ENCODE measurements around the gene TCP1. TPM values are rescaled to one million over a fixed set of nuclear protein-coding genes. Genes with fewer than 3 reads are reported as not detected.
A peak's percentile ranks its signal among the peaks of the same experiment; 100 is the strongest.

Gene TCP1
- total RNA-seq (100 to 1,000 TPM; 184 to 185 TPM), polyA plus RNA-seq (10 to 100 TPM; 68.8 to 97.6 (median 72.4) TPM), total RNA-seq (159 to 719 (median 226) reads per million in 6 experiments)

DNA sequence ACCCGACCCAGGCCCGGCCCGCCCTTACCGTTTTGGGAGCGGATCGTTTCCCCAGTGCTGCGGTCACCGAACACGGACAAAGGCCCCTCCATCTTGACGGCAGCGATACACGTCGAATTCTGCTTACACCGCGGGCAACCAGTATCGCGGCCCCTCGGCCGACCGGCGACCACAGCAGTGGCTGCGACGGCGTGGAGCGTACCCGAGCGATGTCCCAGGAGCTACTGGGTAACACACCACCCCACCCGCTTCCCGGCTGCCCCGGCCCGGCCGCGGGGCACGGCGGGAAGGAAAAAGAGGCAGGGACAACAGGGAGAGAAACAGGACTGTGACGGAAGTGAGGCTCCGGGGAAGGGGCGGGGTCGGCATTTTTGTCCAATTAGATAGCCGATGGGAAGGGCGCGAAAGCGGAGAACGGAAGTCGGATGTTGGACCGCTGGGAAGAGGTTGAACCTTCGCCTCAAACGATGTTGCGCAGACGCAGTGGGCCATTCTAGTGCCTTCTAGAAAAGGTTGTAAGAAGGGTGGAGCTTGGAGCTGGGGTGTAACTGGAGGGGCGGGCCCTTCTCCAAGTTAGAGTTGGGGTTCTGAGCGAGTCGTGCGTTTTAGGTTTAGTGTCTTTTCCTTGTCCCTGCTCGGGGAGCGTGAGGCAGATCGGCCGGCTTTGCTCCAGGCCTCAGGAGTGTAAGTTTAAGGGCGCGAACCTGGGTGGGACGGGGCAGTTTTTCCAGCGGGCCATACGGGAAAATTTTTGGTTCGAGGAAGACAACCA is at the start of gene TCP1:
Gene TCP1, minus strand, starts transcription at position 226 of the 772 bp plus-strand sequence. Its CDS starts 134 bp downstream, at position 92.
- H3K27ac Mint-ChIP-seq: peak within 1 kb of the TSS; percentile 84 to 99 (median 98)

GRCh38 chr6:159838020-159838744 is 48.8 kb upstream of the TCP1 start:
- Mint-ChIP-seq H3K36me3 (no peaks in the 10 kb centered on the region), H3K4me3 (no peak overlapping the region), H3K27me3 (peaks cover 0 to 2% (median 0%) of the 10 kb centered on the region in 5 donors), H3K9me3 (no peaks in the 10 kb centered on the region), H3K4me1 (peaks cover 11 to 43% (median 28%) of the 10 kb centered on the region in 4 donors), H3K27ac (no peak overlapping the region)
- ATAC-seq: no peak
- POLR2A ChIA-PET: no interaction called here
- no peak for DNase-seq

More for the DNA sequence above, at the start of gene TCP1:
- POLR2A ChIA-PET: interaction anchor here (0.6 to 5.9 kb wide), 25 partner anchors 9 to 179 kb away, joined by 3 to 86 read pairs (median 4); partner anchors contain the start of genes ACAT2, IGF2R, SOD2 and WTAP
- no peaks in the 10 kb centered on the region for H3K27me3 Mint-ChIP-seq
- ATAC-seq (peak; percentile 77 to 81), DNase-seq (peak; percentile 91 to 99 (median 98))
- H3K4me3 Mint-ChIP-seq: peak within 1 kb of the TSS; percentile 97 to 100 (median 99)
- H3K9me3 Mint-ChIP-seq: no peaks in the 10 kb centered on the region
- H3K4me1 Mint-ChIP-seq: peaks cover 27 to 67% (median 66%) of the 10 kb centered on the region in 4 donors
- H3K36me3 Mint-ChIP-seq: peaks cover 3 to 70% (median 7%) of the 10 kb centered on the region in 3 donors

GRCh38 chr6:159837511-159837910 is 48.1 kb upstream of the TCP1 start:
- POLR2A ChIA-PET: interaction anchor here (1.3 kb wide), 1 partner anchor 47 kb away, joined by 4 read pairs; the partner anchor contains the start of gene MRPL18
- Mint-ChIP-seq H3K27ac (peak overlapping the region in 1 of 10 donors; percentile 27), H3K36me3 (no peaks in the 10 kb centered on the region), H3K4me3 (no peak overlapping the region), H3K27me3 (peaks cover 0 to 2% (median 0%) of the 10 kb centered on the region in 5 donors), H3K9me3 (no peaks in the 10 kb centered on the region), H3K4me1 (peaks cover 11 to 49% (median 34%) of the 10 kb centered on the region in 4 donors)
- no peak for ATAC-seq
- no peak for DNase-seq

- H3K36me3 Mint-ChIP-seq: no peaks in the 10 kb centered on the region
- ATAC-seq (no peak), DNase-seq (no peak)
- H3K27ac Mint-ChIP-seq: peak overlapping the region in 1 of 10 donors; percentile 24
- H3K9me3 Mint-ChIP-seq: no peaks in the 10 kb centered on the region
- H3K4me1 Mint-ChIP-seq: peaks cover 11 to 47% (median 34%) of the 10 kb centered on the region in 4 donors
- peaks cover 0 to 2% (median 0%) of the 10 kb centered on the region in 5 donors for H3K27me3 Mint-ChIP-seq
- POLR2A ChIA-PET: interaction anchor here (0.6 to 1.3 kb wide), 2 partner anchors 47 to 149 kb away, joined by 3 to 4 read pairs; partner anchors contain the start of gene MRPL18
- no peak overlapping the region for H3K4me3 Mint-ChIP-seq
Measured at GRCh38 chr6:159836718-159837490, 47.5 kb upstream of the TCP1 start.

- Mint-ChIP-seq H3K27me3 (no peaks in the 10 kb centered on the region), H3K27ac (peak overlapping the region in 9 of 10 donors; percentile 16 to 87 (median 78)), H3K4me1 (peaks cover 17 to 59% (median 49%) of the 10 kb centered on the region in 4 donors), H3K9me3 (no peaks in the 10 kb centered on the region), H3K4me3 (peak overlapping the region in 8 of 10 donors; percentile 19 to 60 (median 38)), H3K36me3 (no peaks in the 10 kb centered on the region)
- POLR2A ChIA-PET: interaction anchor here (0.7 to 3.6 kb wide), 8 partner anchors 9 to 107 kb away, joined by 3 to 25 read pairs (median 6); partner anchors contain the start of genes ACAT2, MRPL18, TCP1 and WTAP
- peak; percentile 76 to 89 for ATAC-seq
- DNase-seq: peak in 5 of 10 donors; percentile 8 to 69 (median 31)
Measured at GRCh38 chr6:159833997-159834603, 44.7 kb upstream of the TCP1 start.

- Mint-ChIP-seq H3K36me3 (no peaks in the 10 kb centered on the region), H3K27ac (peak overlapping the region in 9 of 10 donors; percentile 13 to 87 (median 63)), H3K9me3 (no peaks in the 10 kb centered on the region), H3K4me1 (peaks cover 17 to 59% (median 49%) of the 10 kb centered on the region in 4 donors), H3K4me3 (peak overlapping the region in 6 of 10 donors; percentile 26 to 47 (median 32)), H3K27me3 (no peaks in the 10 kb centered on the region)
- ATAC-seq (peak; percentile 35 to 36), DNase-seq (no peak)
- POLR2A ChIA-PET: interaction anchor here (1.2 to 3.6 kb wide), 7 partner anchors 8 to 107 kb away, joined by 3 to 25 read pairs (median 4); partner anchors contain the start of genes ACAT2, MRPL18, TCP1 and WTAP
Measured at GRCh38 chr6:159833556-159833955, 44.2 kb upstream of the TCP1 start.

GRCh38 chr6:159832946-159833345 is 43.5 kb upstream of the TCP1 start:
- no peak overlapping the region for H3K4me3 Mint-ChIP-seq
- peak overlapping the region in 6 of 10 donors; percentile 15 to 87 (median 67) for H3K27ac Mint-ChIP-seq
- peaks cover 17 to 59% (median 49%) of the 10 kb centered on the region in 4 donors for H3K4me1 Mint-ChIP-seq
- no peaks in the 10 kb centered on the region for H3K9me3 Mint-ChIP-seq
- H3K27me3 Mint-ChIP-seq: no peaks in the 10 kb centered on the region
- H3K36me3 Mint-ChIP-seq: no peaks in the 10 kb centered on the region
- POLR2A ChIA-PET: interaction anchor here (0.6 to 3.6 kb wide), 8 partner anchors 7 to 106 kb away, joined by 3 to 25 read pairs (median 5); partner anchors contain the start of gene WTAP
- ATAC-seq (peak; percentile 52 to 56), DNase-seq (peak in 2 of 10 donors; percentile 8 to 32)

DNA sequence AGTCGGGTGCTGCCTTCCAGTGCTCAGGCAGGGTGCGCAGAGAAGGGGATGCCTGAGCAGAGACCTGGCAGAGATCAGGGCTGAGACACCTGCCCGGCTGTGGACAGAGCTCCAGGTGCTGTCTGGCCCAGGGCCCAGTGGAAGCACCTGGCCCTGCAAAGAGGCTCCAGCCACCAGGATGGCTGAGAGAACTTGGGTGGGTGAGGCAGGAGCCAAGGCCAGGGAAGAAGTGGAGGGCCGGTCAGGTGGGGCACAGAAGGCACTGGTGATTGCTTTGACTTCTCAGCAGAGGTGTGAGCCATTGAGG is 41.9 kb upstream of the TCP1 start:
- H3K36me3 Mint-ChIP-seq: no peaks in the 10 kb centered on the region
- H3K4me1 Mint-ChIP-seq: peaks cover 16 to 59% (median 46%) of the 10 kb centered on the region in 4 donors
- no peaks in the 10 kb centered on the region for H3K27me3 Mint-ChIP-seq
- DNase-seq (no peak), ATAC-seq (no peak)
- H3K4me3 Mint-ChIP-seq: no peak overlapping the region
- POLR2A ChIA-PET: interaction anchor here (3.6 kb wide), 1 partner anchor 10 kb away, joined by 25 read pairs; no protein-coding TSS in a partner anchor
- no peaks in the 10 kb centered on the region for H3K9me3 Mint-ChIP-seq
- H3K27ac Mint-ChIP-seq: peak overlapping the region in 7 of 10 donors; percentile 7 to 77 (median 61)

GRCh38 chr6:159830501-159831372 is 41.3 kb upstream of the TCP1 start:
- H3K27ac Mint-ChIP-seq: peak overlapping the region in 8 of 10 donors; percentile 52 to 79 (median 72)

GRCh38 chr6:159829526-159829925 is 40.1 kb upstream of the TCP1 start:
- Mint-ChIP-seq H3K27me3 (no peaks in the 10 kb centered on the region), H3K4me1 (peaks cover 14 to 49% (median 35%) of the 10 kb centered on the region in 4 donors), H3K4me3 (no peak overlapping the region), H3K9me3 (no peaks in the 10 kb centered on the region), H3K36me3 (no peaks in the 10 kb centered on the region), H3K27ac (peak overlapping the region in 2 of 10 donors; percentile 70)
- DNase-seq (no peak), ATAC-seq (no peak)
- POLR2A ChIA-PET: interaction anchor here (0.7 to 1.2 kb wide), 5 partner anchors 9 to 1048 kb away, joined by 3 to 5 read pairs (median 4); partner anchors contain the start of genes MRPL18 and WTAP

More at GRCh38 chr6:159830501-159831372, 41.3 kb upstream of the TCP1 start:
- H3K4me3 Mint-ChIP-seq: no peak overlapping the region
- H3K9me3 Mint-ChIP-seq: no peaks in the 10 kb centered on the region
- peaks cover 16 to 59% (median 46%) of the 10 kb centered on the region in 4 donors for H3K4me1 Mint-ChIP-seq
- ATAC-seq: no peak
- no peaks in the 10 kb centered on the region for H3K27me3 Mint-ChIP-seq
- no peak for DNase-seq
- H3K36me3 Mint-ChIP-seq: no peaks in the 10 kb centered on the region
- POLR2A ChIA-PET: no interaction called here

All from naive thymus-derived CD8-positive, alpha-beta T cell (primary cell).